Breast epithelium (tissue), 4 donors: ENCODE data around the gene CCL17. TPM values are rescaled to one million over a fixed set of nuclear protein-coding genes. Genes with fewer than 3 reads are reported as not detected.

Experiments
- DNase-seq, 2 donors: peaks; one replicate each; pipeline ENCODE4 v3.0.0-alpha.2; 2019; ENCODE audit warnings: low spot score in 2 of 2
- H3K27ac ChIP-seq, 2 donors: fragments of 200-600 bp; sonication (generic) in 1 of 2; one replicate each; pipeline ENCODE4 v1.5.1; 2016 to 2019; ENCODE audit warnings: mild to moderate bottlenecking in 1 of 2
- H3K27me3 ChIP-seq, 2 donors: fragments of 200-600 bp; sonication (generic) in 1 of 2; one replicate each; pipeline versions ENCODE4 v1.5.1 to v1.6.0; 2017 to 2019; ENCODE audit warnings: control low read depth in 1 of 2, mild to moderate bottlenecking in 1 of 2
- H3K36me3 ChIP-seq: fragments of 200-600 bp; one replicate; pipeline ENCODE4 v1.5.1; 2019
- H3K4me1 ChIP-seq, 2 donors: fragments of 200-600 bp; sonication (generic); one replicate each; pipeline ENCODE4 v1.5.1; 2016 to 2019; ENCODE audit warnings: control low read depth in 1 of 2
- H3K4me3 ChIP-seq, 3 donors: fragments of 200-600 bp; sonication (generic); 1 replicate in 2 of 3; 2 replicates in 1 of 3; pipeline ENCODE4 v1.5.1; 2016 to 2019; ENCODE audit warnings: mild to moderate bottlenecking in 3 of 3, moderate library complexity in 2 of 3
- H3K9me3 ChIP-seq, 2 donors: fragments of 200-600 bp; sonication (generic) in 1 of 2; one replicate each; pipeline ENCODE4 v1.5.1; 2016 to 2019; ENCODE audit warnings: control low read depth in 1 of 2
- POLR2A ChIP-seq: fragments of 450-650 bp; IDR thresholded peaks from one replicate; pipeline ENCODE4 v1.6.1; 2016; ENCODE audit warnings: antibody characterized with exemption, mild to moderate bottlenecking, moderate library complexity
- POLR2AphosphoS5 ChIP-seq, 3 donors: sonication (generic); formaldehyde crosslinking; IDR thresholded peaks; one replicate each; pipeline ENCODE4 v1.6.1; 2017; ENCODE audit warnings: antibody characterized with exemption in 3 of 3
- intact Hi-C: fragments of 100-400 bp; cut with DNase I; formaldehyde crosslinking; loops from one replicate; pipeline ENCODE4 v1.15.1; 2023; ENCODE audit warnings: low total_unique reads
- total RNA-seq, 3 donors: library from RNA; depleted of rRNA; stranded (reverse); fragments of >200 nt; gene quantifications; one replicate each; pipeline ENCODE4 v1.1.0, GENCODE V29; 2016
- TF ChIP-seq, protein P1 (sequence below), 3 donors: fragments of 450-650 bp; IDR thresholded peaks; one replicate each; pipeline ENCODE4 v1.5.1; 2016 to 2017; ENCODE audit warnings: antibody characterized with exemption in 3 of 3, mild to moderate bottlenecking in 3 of 3, moderate library complexity in 3 of 3

The CCL17 gene
- total RNA-seq, 3 donors from 2014 or later = not detected

DNA sequence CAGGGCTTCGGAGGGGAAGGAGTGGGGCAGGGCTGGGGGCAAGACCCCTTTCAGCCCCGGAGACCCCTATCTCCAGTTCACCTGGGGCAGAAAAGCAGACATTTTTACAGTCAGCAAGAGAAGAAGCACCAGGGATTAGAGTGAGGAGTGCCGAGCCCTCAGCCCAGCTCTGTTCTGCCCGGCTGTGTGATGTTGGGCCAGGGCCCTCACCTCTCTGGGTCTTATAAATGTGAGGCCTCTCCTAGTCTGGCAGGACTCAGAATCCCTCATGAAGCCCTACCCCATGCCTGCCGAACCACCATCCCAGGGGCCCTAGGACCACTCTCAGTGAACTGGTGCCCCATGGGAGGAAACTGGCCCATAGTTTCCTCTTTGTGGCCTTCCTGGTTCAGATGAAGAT, 19.5 kb upstream of the CCL17 start:
- Histone ChIP-seq H3K4me3 (no peak overlapping the region), H3K27ac (peak overlapping the region; percentile 40 to 59), H3K9me3 (no peaks in the 10 kb centered on the region), H3K36me3 (no peaks in the 10 kb centered on the region), H3K4me1 (peaks cover 3 to 5% of the 10 kb centered on the region in 2 donors), H3K27me3 (no peaks in the 10 kb centered on the region)
- intact Hi-C loops = no loop called here
- no peak for DNase-seq
- peak in 1 of 3 donors; percentile 36 for TF ChIP-seq POLR2AphosphoS5 (IDR thresholded peaks at IDR 0.05)
- no peak for TF ChIP-seq POLR2A

- Histone ChIP-seq H3K4me3 (peak overlapping the region in 1 of 3 donors; percentile 25), H3K27ac (no peak overlapping the region), H3K9me3 (no peaks in the 10 kb centered on the region), H3K4me1 (peaks cover 3 to 5% of the 10 kb centered on the region in 2 donors), H3K36me3 (no peaks in the 10 kb centered on the region), H3K27me3 (no peaks in the 10 kb centered on the region)
- intact Hi-C loops = no loop called here
- DNase-seq = no peak
- TF ChIP-seq POLR2A (no peak), POLR2AphosphoS5 (IDR thresholded peaks at IDR 0.05) (no peak)
- TF ChIP-seq, protein P1, sequence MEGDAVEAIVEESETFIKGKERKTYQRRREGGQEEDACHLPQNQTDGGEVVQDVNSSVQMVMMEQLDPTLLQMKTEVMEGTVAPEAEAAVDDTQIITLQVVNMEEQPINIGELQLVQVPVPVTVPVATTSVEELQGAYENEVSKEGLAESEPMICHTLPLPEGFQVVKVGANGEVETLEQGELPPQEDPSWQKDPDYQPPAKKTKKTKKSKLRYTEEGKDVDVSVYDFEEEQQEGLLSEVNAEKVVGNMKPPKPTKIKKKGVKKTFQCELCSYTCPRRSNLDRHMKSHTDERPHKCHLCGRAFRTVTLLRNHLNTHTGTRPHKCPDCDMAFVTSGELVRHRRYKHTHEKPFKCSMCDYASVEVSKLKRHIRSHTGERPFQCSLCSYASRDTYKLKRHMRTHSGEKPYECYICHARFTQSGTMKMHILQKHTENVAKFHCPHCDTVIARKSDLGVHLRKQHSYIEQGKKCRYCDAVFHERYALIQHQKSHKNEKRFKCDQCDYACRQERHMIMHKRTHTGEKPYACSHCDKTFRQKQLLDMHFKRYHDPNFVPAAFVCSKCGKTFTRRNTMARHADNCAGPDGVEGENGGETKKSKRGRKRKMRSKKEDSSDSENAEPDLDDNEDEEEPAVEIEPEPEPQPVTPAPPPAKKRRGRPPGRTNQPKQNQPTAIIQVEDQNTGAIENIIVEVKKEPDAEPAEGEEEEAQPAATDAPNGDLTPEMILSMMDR (IDR thresholded peaks at IDR 0.05) = no peak
These were observed 18.1 kb upstream of the CCL17 start for GRCh38 chr16:57386381-57386951.

- H3K27me3 ChIP-seq = no peaks in the 10 kb centered on the region
- DNase-seq = no peak
- H3K4me3 ChIP-seq = no peak overlapping the region
- TF ChIP-seq, protein P1 (IDR thresholded peaks at IDR 0.05) = no peak
- no peak for TF ChIP-seq POLR2AphosphoS5 (IDR thresholded peaks at IDR 0.05)
- no peak for TF ChIP-seq POLR2A
- H3K27ac ChIP-seq = peak overlapping the region in 1 of 2 donors; percentile 70
- peaks cover 3 to 5% of the 10 kb centered on the region in 2 donors for H3K4me1 ChIP-seq
- no peaks in the 10 kb centered on the region for H3K36me3 ChIP-seq
- intact Hi-C loops = no loop called here
- no peaks in the 10 kb centered on the region for H3K9me3 ChIP-seq
These were observed 16.8 kb upstream of the CCL17 start for GRCh38 chr16:57387598-57388354.

GRCh38 chr16:57388359-57389086, 16.0 kb upstream of the CCL17 start:
- DNase-seq = no peak
- no peak for TF ChIP-seq POLR2A
- no peak for TF ChIP-seq POLR2AphosphoS5 (IDR thresholded peaks at IDR 0.05)
- TF ChIP-seq, protein P1 (IDR thresholded peaks at IDR 0.05) = no peak

DNA sequence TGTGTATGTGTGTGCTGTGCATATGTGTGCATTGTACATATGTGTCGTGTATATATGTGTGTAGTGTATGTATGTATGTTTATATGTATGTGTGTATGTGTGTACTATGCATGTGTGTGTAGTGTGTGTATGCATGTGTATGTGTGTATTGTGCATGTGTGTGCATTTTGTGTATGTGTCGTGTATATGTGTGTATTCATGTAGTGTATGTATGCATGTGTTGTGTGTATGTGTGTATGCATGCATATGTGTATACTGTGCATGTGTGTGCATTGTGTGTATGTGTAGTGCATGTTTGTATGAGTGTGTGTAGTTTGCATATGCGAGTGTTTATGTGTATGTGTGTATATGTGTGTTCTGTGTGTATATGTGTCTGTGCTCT, 15.5 kb upstream of the CCL17 start:
- Histone ChIP-seq H3K9me3 (no peaks in the 10 kb centered on the region), H3K36me3 (no peaks in the 10 kb centered on the region), H3K4me1 (peaks cover 3 to 5% of the 10 kb centered on the region in 2 donors), H3K27me3 (no peaks in the 10 kb centered on the region), H3K4me3 (no peak overlapping the region), H3K27ac (no peak overlapping the region)
- no peak for TF ChIP-seq POLR2A
- TF ChIP-seq, protein P1 (IDR thresholded peaks at IDR 0.05) = no peak
- no peak for TF ChIP-seq POLR2AphosphoS5 (IDR thresholded peaks at IDR 0.05)
- intact Hi-C loops = no loop called here
- DNase-seq = no peak

More at GRCh38 chr16:57388359-57389086, 16.0 kb upstream of the CCL17 start:
- Histone ChIP-seq H3K9me3 (no peaks in the 10 kb centered on the region), H3K36me3 (no peaks in the 10 kb centered on the region), H3K4me3 (no peak overlapping the region), H3K27me3 (no peaks in the 10 kb centered on the region), H3K4me1 (peaks cover 3 to 5% of the 10 kb centered on the region in 2 donors), H3K27ac (peak overlapping the region in 1 of 2 donors; percentile 70)
- intact Hi-C loops = no loop called here
